HL-60 (cell line): ENCODE measurements around the gene CNOT11.

Experiments
- CTCF ChIP-seq: IDR thresholded peaks from one replicate; pipeline ENCODE4 v1.5.1; 2011; ENCODE audit warnings: low read length, control low read depth, inconsistent platforms; ENCODE audit not compliant: insufficient read depth
- POLR2AphosphoS5 ChIP-seq: IDR thresholded peaks from 2 replicates; pipeline ENCODE4 v1.6.1; 2012; ENCODE audit warnings: low read depth
- SPI1 ChIP-seq: IDR thresholded peaks from 2 replicates; pipeline ENCODE4 v1.6.1; 2012; ENCODE audit warnings: low read depth, mild to moderate bottlenecking, borderline replicate concordance

- TF ChIP-seq CTCF (no peak), SPI1 (no peak), POLR2AphosphoS5 (no peak)
Observed at GRCh38 chr2:101286684-101287083, 34.0 kb downstream of the CNOT11 start.
